ENCODE results near the gene LSM14B.

The LSM14B gene

DNA sequence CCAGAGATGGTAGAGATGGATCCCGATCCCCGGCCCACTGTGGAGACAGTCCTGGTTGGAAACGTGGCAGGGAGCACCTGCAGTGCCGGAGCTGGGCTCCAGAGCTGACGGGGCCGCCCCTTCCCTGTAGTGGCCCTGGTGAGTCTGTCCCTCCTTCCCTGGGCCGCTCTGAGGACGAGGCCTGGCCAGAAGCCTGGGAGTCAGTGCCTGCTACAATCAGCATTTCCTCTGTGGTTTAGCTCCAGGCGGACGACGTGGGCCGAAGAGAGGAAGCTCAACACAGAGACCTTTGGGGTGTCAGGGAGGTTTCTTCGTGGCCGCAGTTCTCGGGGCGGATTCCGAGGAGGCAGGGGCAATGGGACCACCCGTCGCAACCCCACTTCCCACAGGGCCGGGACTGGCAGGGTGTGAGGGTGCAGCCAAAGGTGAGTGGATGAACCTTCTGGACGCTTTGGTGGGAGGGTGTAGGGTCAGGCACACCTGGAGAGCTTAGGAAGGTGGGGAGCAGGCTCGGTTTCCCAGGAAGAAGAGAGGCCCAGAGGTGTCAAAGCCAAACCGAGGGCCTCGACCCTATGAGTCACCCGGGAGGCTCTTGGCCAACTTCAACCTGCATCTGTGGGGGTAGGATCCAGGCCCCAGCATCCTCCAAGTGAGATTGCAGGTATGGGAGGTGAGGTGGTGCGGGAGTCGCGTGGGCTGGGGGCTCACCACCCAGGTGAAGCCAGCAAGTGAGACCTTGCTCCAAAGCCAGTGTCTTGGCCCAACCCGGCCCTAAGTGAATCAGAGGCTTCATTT is 11.0 kb downstream of the LSM14B start:
- no peak overlapping the region for H3K4me3 ChIP-seq (ENCODE audit: extremely low read depth, insufficient read depth, low read length, poor library complexity, severe bottlenecking)
- peaks cover 98% of the 10 kb centered on the region for H3K36me3 ChIP-seq (ENCODE audit: control insufficient read depth, insufficient read depth, low read length)
- no peaks in the 10 kb centered on the region for H3K9me3 ChIP-seq (ENCODE audit: control insufficient read depth, low read length)
- no peaks in the 10 kb centered on the region for H3K4me1 ChIP-seq (ENCODE audit: control insufficient read depth, insufficient read depth, low read length, poor library complexity, severe bottlenecking)
- 93% methylated on average over 26 to 29 of the region's 29 CpGs for WGBS, 2 experiments (ENCODE audit: insufficient coverage in 2 of 2)
- H3K27ac ChIP-seq (ENCODE audit: low read depth, low read length, severe bottlenecking): no peak overlapping the region

DNA sequence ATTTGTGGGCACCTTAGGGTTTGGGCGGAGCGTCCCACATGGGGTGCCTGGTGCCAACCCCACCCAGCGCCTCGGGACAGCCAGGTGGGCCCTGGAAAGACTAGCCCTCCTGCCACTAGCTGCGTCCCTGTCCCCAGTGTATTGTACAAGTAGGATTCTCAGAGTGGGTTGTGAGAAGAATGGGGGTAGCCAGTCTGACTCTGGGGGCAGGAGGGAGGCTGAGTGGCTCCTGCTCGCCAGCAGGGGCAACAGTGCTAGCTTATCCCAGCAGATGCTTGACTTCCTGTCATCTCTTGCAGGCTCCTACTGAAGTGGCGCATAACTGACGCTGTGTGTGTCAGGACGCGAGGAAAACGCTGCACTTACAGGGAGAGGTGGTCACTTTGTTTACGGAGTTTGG is 11.6 kb downstream of the LSM14B start:
- Histone ChIP-seq H3K27ac (ENCODE audit: low read depth, low read length, severe bottlenecking) (no peak overlapping the region), H3K9me3 (ENCODE audit: control insufficient read depth, low read length) (no peaks in the 10 kb centered on the region), H3K4me1 (ENCODE audit: control insufficient read depth, insufficient read depth, low read length, poor library complexity, severe bottlenecking) (no peaks in the 10 kb centered on the region), H3K36me3 (ENCODE audit: control insufficient read depth, insufficient read depth, low read length) (peaks cover 98% of the 10 kb centered on the region), H3K4me3 (ENCODE audit: extremely low read depth, insufficient read depth, low read length, poor library complexity, severe bottlenecking) (no peak overlapping the region)
- 96% methylated on average over 8 to 12 of the region's 12 CpGs for WGBS, 2 experiments (ENCODE audit: insufficient coverage in 2 of 2)

DNA sequence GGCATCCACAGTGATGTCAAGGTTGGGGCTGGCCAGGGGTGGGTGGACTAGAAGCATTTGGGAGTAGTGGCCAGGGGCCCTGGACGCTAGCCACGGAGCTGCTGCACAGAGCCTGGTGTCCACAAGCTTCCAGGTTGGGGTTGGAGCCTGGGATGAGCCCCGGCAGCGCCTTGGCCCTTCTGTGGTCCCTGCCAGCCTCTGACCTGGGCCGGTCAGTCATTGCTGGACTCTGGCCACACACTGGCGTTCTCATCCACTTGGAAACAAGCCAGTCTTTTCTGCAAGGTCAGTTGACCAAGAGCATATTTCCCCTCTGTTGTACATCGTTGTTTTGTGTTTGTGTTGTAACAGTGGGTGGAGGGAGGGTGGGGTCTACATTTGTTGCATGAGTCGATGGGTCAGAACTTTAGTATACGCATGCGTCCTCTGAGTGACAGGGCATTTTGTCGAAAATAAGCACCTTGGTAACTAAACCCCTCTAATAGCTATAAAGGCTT is 12.5 kb downstream of the LSM14B start:
- 92 to 97% methylated on average over 7 of the region's 11 CpGs for WGBS, 2 experiments (ENCODE audit: insufficient coverage in 2 of 2)
- H3K27ac ChIP-seq (ENCODE audit: low read depth, low read length, severe bottlenecking): no peak overlapping the region
- H3K9me3 ChIP-seq (ENCODE audit: control insufficient read depth, low read length): no peaks in the 10 kb centered on the region
- no peaks in the 10 kb centered on the region for H3K4me1 ChIP-seq (ENCODE audit: control insufficient read depth, insufficient read depth, low read length, poor library complexity, severe bottlenecking)
- no peak overlapping the region for H3K4me3 ChIP-seq (ENCODE audit: extremely low read depth, insufficient read depth, low read length, poor library complexity, severe bottlenecking)
- peaks cover 98% of the 10 kb centered on the region for H3K36me3 ChIP-seq (ENCODE audit: control insufficient read depth, insufficient read depth, low read length)

DNA sequence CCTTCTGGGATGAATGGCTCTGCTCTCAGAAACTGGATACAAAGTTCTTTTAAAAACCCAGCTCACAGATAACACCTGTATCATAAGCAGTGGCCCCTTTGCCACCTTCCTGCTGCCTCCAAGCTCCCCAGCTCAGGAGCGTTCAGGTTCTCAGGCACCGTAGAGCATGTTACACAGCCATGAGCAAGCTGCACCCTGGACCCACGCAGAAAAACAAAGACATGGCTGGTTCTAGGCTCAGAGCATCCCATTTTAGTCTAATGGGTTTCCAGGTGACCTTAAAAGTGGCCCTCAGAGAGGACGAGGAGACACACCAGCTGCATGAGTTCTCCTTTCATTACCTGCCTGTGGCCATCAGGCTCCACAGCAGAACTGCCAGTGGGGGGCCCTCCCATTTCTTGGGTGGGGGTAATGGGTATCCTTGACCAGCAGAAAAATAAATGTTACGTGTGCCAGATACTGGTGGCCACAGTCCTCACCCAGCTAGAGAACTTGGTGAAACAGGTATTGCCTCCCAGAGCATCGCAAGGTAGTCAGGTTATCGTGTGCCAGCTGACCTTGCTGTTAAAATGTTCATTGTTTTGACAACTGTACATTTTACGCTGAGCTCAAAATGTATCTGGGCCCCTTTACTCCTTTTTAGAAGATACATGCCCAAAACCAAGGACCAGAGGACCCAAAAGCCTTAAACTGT is 13.4 kb downstream of the LSM14B start:
- 92 to 100% methylated on average over 8 of the region's 8 CpGs for WGBS, 2 experiments (ENCODE audit: insufficient coverage in 2 of 2)
- H3K27ac ChIP-seq (ENCODE audit: low read depth, low read length, severe bottlenecking): no peak overlapping the region
- H3K4me3 ChIP-seq (ENCODE audit: extremely low read depth, insufficient read depth, low read length, poor library complexity, severe bottlenecking): no peak overlapping the region
- H3K4me1 ChIP-seq (ENCODE audit: control insufficient read depth, insufficient read depth, low read length, poor library complexity, severe bottlenecking): peaks cover 4% of the 10 kb centered on the region
- no peaks in the 10 kb centered on the region for H3K9me3 ChIP-seq (ENCODE audit: control insufficient read depth, low read length)
- peaks cover 98% of the 10 kb centered on the region for H3K36me3 ChIP-seq (ENCODE audit: control insufficient read depth, insufficient read depth, low read length)

DNA sequence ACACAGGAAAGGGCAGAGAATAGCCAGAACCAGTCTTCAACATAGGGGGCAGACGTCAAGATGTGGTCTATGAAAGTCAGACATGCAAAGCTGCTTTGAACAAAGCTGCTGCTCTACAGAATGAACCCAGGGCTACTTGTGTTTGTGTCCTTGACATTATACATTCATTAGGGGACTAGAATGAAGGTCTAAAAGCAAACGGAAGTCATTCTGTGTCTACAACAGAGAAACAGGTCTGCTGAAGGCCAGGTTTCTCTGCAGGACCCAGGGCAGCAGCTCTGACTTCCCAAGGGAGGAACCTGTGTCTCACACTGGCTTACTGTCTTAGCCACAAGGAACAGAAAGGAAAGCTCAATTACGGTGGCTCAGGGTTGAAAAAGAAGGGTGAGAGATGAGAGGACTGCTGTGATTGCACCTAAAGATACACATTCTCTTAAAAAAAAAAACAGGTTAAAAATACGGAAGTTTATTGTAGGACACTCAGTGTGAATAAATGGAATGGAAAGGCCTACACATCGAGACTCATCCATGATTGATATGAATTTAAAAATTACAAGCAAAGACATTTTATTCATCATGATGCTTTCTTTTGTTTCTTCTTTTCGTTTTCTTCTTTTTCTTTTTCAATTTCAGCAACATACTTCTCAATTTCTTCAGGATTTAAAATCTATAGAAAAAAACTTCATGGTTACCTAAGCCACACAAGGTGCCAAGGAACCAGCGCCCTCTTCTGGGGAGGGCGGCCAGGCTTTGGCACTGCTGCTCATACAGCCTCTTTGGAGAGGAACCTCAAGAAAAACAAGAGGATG is 14.2 kb downstream of the LSM14B start:
- peaks cover 98% of the 10 kb centered on the region for H3K36me3 ChIP-seq (ENCODE audit: control insufficient read depth, insufficient read depth, low read length)
- H3K27ac ChIP-seq (ENCODE audit: low read depth, low read length, severe bottlenecking): no peak overlapping the region
- H3K4me3 ChIP-seq (ENCODE audit: extremely low read depth, insufficient read depth, low read length, poor library complexity, severe bottlenecking): no peak overlapping the region
- H3K9me3 ChIP-seq (ENCODE audit: control insufficient read depth, low read length): no peaks in the 10 kb centered on the region
- WGBS, 2 experiments (ENCODE audit: insufficient coverage in 2 of 2): 64 to 67% methylated on average over 4 to 5 of the region's 8 CpGs
- peaks cover 9% of the 10 kb centered on the region for H3K4me1 ChIP-seq (ENCODE audit: control insufficient read depth, insufficient read depth, low read length, poor library complexity, severe bottlenecking)

DNA sequence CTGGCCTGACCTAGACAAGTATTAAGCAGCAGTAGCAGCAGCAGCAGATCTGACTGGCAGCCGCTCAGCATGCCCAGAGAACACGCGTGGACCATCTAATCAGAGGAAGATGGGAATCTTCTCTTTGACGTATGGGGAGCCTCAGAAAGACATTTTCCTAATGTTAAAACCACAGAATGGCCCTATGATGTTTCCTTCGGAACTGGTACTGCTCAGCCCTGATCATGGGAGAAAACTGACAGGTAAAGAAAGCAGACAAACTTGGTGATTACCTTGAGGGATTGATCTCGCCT is 14.8 kb downstream of the LSM14B start:
- H3K9me3 ChIP-seq (ENCODE audit: control insufficient read depth, low read length): no peaks in the 10 kb centered on the region
- peaks cover 92% of the 10 kb centered on the region for H3K36me3 ChIP-seq (ENCODE audit: control insufficient read depth, insufficient read depth, low read length)
- H3K4me1 ChIP-seq (ENCODE audit: control insufficient read depth, insufficient read depth, low read length, poor library complexity, severe bottlenecking): peaks cover 9% of the 10 kb centered on the region
- no peak overlapping the region for H3K4me3 ChIP-seq (ENCODE audit: extremely low read depth, insufficient read depth, low read length, poor library complexity, severe bottlenecking)
- H3K27ac ChIP-seq (ENCODE audit: low read depth, low read length, severe bottlenecking): no peak overlapping the region
- WGBS, 2 experiments (ENCODE audit: insufficient coverage in 2 of 2): 70 to 93% methylated on average over 5 to 6 of the region's 6 CpGs

DNA sequence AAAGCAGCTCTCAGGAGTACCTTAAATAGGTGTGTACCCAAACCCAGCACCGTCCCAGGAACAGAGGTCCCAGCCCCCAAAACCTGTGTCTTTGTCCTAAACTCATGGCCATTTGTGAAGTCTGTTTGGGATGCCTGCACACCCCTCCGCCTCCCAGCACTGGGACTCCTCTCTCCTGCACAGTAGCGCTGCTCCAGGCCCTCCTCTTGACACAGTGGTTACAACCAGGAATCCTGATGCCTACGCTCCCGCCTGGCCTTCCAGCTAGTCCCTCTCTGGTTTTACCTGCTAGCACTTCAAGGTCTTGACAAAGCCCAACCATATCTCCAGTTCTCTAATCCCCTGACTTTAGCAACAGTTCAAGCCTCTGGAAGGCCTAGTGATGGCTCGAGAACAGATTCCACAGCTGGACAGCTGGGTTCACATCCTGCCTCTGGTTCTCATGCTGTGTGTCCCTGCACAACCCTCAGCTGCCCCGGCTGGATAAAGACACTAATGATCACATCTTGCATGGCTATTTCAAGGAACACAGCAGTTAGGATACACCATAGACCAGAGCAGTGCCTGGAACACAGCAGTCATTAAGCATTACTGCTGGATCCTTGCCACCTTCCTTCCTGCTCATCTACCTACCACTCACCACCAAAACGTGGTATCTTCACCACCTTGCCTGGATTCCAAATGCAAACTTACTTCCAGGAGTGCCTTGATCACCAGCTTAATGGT is 15.4 kb downstream of the LSM14B start:
- H3K4me1 ChIP-seq (ENCODE audit: control insufficient read depth, insufficient read depth, low read length, poor library complexity, severe bottlenecking): peaks cover 9% of the 10 kb centered on the region
- H3K27ac ChIP-seq (ENCODE audit: low read depth, low read length, severe bottlenecking): no peak overlapping the region
- no peak overlapping the region for H3K4me3 ChIP-seq (ENCODE audit: extremely low read depth, insufficient read depth, low read length, poor library complexity, severe bottlenecking)
- WGBS, 2 experiments (ENCODE audit: insufficient coverage in 2 of 2): 94 to 97% methylated on average over 8 of the region's 8 CpGs
- no peaks in the 10 kb centered on the region for H3K9me3 ChIP-seq (ENCODE audit: control insufficient read depth, low read length)
- H3K36me3 ChIP-seq (ENCODE audit: control insufficient read depth, insufficient read depth, low read length): peaks cover 86% of the 10 kb centered on the region

DNA sequence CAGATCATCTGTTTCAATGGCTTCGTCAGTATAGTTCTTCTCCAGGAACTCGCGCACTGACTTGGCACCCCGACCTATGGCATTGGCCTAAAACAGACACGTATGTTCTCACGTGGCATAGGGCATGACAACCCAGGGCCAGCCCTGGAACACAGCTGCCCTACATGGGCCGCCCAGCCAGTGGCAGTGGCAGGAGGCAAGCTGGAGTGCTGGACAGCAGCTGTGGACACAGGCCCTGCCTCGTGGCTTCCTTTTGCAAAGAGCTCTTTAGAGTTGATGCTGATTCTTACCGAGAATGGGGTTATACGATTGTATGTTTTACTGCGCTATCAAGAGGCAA is 15.9 kb downstream of the LSM14B start:
- no peaks in the 10 kb centered on the region for H3K9me3 ChIP-seq (ENCODE audit: control insufficient read depth, low read length)
- no peak overlapping the region for H3K27ac ChIP-seq (ENCODE audit: low read depth, low read length, severe bottlenecking)
- peaks cover 9% of the 10 kb centered on the region for H3K4me1 ChIP-seq (ENCODE audit: control insufficient read depth, insufficient read depth, low read length, poor library complexity, severe bottlenecking)
- 88 to 89% methylated on average over 9 to 10 of the region's 11 CpGs for WGBS, 2 experiments (ENCODE audit: insufficient coverage in 2 of 2)
- H3K4me3 ChIP-seq (ENCODE audit: extremely low read depth, insufficient read depth, low read length, poor library complexity, severe bottlenecking): no peak overlapping the region
- peaks cover 81% of the 10 kb centered on the region for H3K36me3 ChIP-seq (ENCODE audit: control insufficient read depth, insufficient read depth, low read length)

DNA sequence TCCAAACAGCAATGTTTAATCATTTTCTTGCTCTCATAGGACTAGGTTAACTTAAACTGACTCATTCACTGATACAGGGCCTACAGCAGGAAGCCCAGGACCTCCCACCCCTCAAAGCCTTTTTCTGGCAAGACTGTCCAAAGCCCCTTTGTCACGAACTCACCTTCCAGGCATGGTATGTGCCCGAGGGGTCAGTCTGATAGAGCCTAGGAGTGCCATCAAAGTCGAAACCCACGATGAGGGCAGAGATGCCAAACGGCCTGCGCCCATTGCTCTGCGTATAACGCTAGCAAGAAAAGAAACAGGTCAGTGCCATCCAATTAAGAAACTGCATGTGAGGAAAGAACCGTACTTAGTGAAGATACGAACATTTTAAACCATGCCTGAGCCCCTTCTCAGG is 16.6 kb downstream of the LSM14B start:
- no peaks in the 10 kb centered on the region for H3K9me3 ChIP-seq (ENCODE audit: control insufficient read depth, low read length)
- no peak overlapping the region for H3K4me3 ChIP-seq (ENCODE audit: extremely low read depth, insufficient read depth, low read length, poor library complexity, severe bottlenecking)
- H3K27ac ChIP-seq (ENCODE audit: low read depth, low read length, severe bottlenecking): no peak overlapping the region
- peaks cover 9% of the 10 kb centered on the region for H3K4me1 ChIP-seq (ENCODE audit: control insufficient read depth, insufficient read depth, low read length, poor library complexity, severe bottlenecking)
- WGBS, 2 experiments (ENCODE audit: insufficient coverage in 2 of 2): 93 to 98% methylated on average over 9 to 10 of the region's 10 CpGs
- peaks cover 74% of the 10 kb centered on the region for H3K36me3 ChIP-seq (ENCODE audit: control insufficient read depth, insufficient read depth, low read length)

DNA sequence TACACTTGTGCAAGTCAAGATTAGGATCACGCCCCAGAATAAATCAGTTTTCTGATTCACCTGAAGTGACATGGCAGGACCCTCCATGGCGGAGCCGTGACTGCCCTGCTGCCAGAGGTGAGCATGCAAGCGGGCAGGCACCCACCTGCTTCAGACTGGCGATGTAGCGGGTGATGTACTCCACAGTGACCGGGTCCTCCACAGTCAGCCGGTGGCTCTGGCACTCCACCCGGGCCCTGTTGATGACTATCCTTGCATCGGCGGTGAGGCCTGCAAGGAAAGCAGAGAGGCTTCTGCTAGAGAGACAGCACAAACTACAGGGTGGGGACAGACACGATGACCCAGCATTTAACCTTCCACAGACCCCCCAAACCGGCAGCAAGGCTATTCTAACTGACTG is 17.4 kb downstream of the LSM14B start:
- H3K36me3 ChIP-seq (ENCODE audit: control insufficient read depth, insufficient read depth, low read length): peaks cover 67% of the 10 kb centered on the region
- 96 to 98% methylated on average over 8 to 10 of the region's 13 CpGs for WGBS, 2 experiments (ENCODE audit: insufficient coverage in 2 of 2)
- no peak overlapping the region for H3K27ac ChIP-seq (ENCODE audit: low read depth, low read length, severe bottlenecking)
- H3K9me3 ChIP-seq (ENCODE audit: control insufficient read depth, low read length): no peaks in the 10 kb centered on the region
- no peak overlapping the region for H3K4me3 ChIP-seq (ENCODE audit: extremely low read depth, insufficient read depth, low read length, poor library complexity, severe bottlenecking)
- H3K4me1 ChIP-seq (ENCODE audit: control insufficient read depth, insufficient read depth, low read length, poor library complexity, severe bottlenecking): peaks cover 11% of the 10 kb centered on the region
